SK-N-SH treated with all-trans-retinoic acid at 6 μM for 48 hours (cell line): Measurements from ENCODE around the gene SYNGR1.
"Not testable (repeated sequence)": the region's sequence is repeated elsewhere in the genome, so short reads cannot be mapped to it uniquely, and the experiment has no call there.

Experiments
- CSDC2 ChIP-seq: fragments of 250-450 bp; sonication (Bioruptor Pico); IDR thresholded peaks from 2 replicates; pipeline ENCODE4 v1.5.0; 2020; ENCODE audit warnings: mild to moderate bottlenecking, moderate library complexity
- ESRRG ChIP-seq: fragments of 250-450 bp; sonication (Bioruptor Pico); IDR thresholded peaks from 2 replicates; pipeline ENCODE4 v1.6.1; 2021; ENCODE audit warnings: mild to moderate bottlenecking
- GLIS3 ChIP-seq: fragments of 250-450 bp; sonication (Bioruptor Pico); IDR thresholded peaks from 2 replicates; pipeline ENCODE4 v1.5.0; 2020; ENCODE audit warnings: mild to moderate bottlenecking, moderate library complexity
- ISL1 ChIP-seq: fragments of 250-450 bp; sonication (Bioruptor Pico); IDR thresholded peaks from 2 replicates; pipeline ENCODE4 v2.1.2; 2022; ENCODE audit warnings: mild to moderate bottlenecking, moderate library complexity
- OSR1 ChIP-seq: fragments of 250-450 bp; sonication (Bioruptor Pico); IDR thresholded peaks from 2 replicates; pipeline ENCODE4 v1.8.0; 2022; ENCODE audit warnings: moderate library complexity, mild to moderate bottlenecking, inconsistent platforms
- PPARA ChIP-seq: fragments of 250-450 bp; sonication (Bioruptor Pico); IDR thresholded peaks from 2 replicates; pipeline ENCODE4 v1.5.0; 2020; ENCODE audit warnings: mild to moderate bottlenecking, borderline replicate concordance
- ZC3H10 ChIP-seq: fragments of 250-450 bp; sonication (Bioruptor Pico); IDR thresholded peaks from 2 replicates; pipeline ENCODE4 v1.5.1; 2021; ENCODE audit warnings: mild to moderate bottlenecking, moderate library complexity
- ZFP3 ChIP-seq: fragments of 250-450 bp; sonication (Bioruptor Pico); IDR thresholded peaks from 2 replicates; pipeline ENCODE4 v1.5.0; 2020; ENCODE audit warnings: mild to moderate bottlenecking, moderate library complexity
- ZNF565 ChIP-seq: fragments of 450-650 bp; formaldehyde crosslinking; conservative IDR thresholded peaks from 2 replicates; pipeline ENCODE4 v1.5.0; 2020; ENCODE audit warnings: low read depth, mild to moderate bottlenecking, moderate library complexity
- ZNF70 ChIP-seq: fragments of 450-650 bp; formaldehyde crosslinking; IDR thresholded peaks from 2 replicates; pipeline ENCODE4 v1.5.0; 2020; ENCODE audit warnings: mild to moderate bottlenecking, moderate library complexity
- TF ChIP-seq, protein P1 (sequence below): fragments of 250-450 bp; sonication (Bioruptor Pico); IDR thresholded peaks from 2 replicates; pipeline ENCODE4 v1.8.0; 2020; ENCODE audit warnings: mild to moderate bottlenecking, moderate library complexity, borderline replicate concordance
- TF ChIP-seq, protein P2 (sequence below): fragments of 250-450 bp; sonication (Bioruptor Pico); IDR thresholded peaks from 2 replicates; pipeline ENCODE4 v1.5.0; 2020; ENCODE audit warnings: mild to moderate bottlenecking, moderate library complexity
- TF ChIP-seq, protein P3 (sequence below): fragments of 250-450 bp; sonication (Bioruptor Pico); IDR thresholded peaks from 2 replicates; pipeline ENCODE4 v1.5.1; 2021; ENCODE audit warnings: mild to moderate bottlenecking, moderate library complexity
- TF ChIP-seq, protein P4 (sequence below): fragments of 250-450 bp; sonication (Bioruptor Pico); IDR thresholded peaks from 2 replicates; pipeline ENCODE4 v1.8.0; 2021; ENCODE audit warnings: low read depth, mild to moderate bottlenecking, moderate library complexity, borderline replicate concordance

GRCh38 chr22:39358197-39358596 is 8.4 kb downstream of the SYNGR1 start:
- TF ChIP-seq, protein P1, sequence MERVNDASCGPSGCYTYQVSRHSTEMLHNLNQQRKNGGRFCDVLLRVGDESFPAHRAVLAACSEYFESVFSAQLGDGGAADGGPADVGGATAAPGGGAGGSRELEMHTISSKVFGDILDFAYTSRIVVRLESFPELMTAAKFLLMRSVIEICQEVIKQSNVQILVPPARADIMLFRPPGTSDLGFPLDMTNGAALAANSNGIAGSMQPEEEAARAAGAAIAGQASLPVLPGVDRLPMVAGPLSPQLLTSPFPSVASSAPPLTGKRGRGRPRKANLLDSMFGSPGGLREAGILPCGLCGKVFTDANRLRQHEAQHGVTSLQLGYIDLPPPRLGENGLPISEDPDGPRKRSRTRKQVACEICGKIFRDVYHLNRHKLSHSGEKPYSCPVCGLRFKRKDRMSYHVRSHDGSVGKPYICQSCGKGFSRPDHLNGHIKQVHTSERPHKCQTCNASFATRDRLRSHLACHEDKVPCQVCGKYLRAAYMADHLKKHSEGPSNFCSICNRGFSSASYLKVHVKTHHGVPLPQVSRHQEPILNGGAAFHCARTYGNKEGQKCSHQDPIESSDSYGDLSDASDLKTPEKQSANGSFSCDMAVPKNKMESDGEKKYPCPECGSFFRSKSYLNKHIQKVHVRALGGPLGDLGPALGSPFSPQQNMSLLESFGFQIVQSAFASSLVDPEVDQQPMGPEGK (CRISPR knock-in tag) = not testable (repeated sequence)
- not testable (repeated sequence) for TF ChIP-seq ZFP3 (CRISPR knock-in tag); GLIS3 (CRISPR knock-in tag); ZNF565 (CRISPR knock-in tag); ZNF70 (CRISPR knock-in tag); PPARA (CRISPR knock-in tag); CSDC2; ISL1 (CRISPR knock-in tag); ZC3H10; OSR1 (CRISPR knock-in tag); ESRRG
- TF ChIP-seq, protein P2, sequence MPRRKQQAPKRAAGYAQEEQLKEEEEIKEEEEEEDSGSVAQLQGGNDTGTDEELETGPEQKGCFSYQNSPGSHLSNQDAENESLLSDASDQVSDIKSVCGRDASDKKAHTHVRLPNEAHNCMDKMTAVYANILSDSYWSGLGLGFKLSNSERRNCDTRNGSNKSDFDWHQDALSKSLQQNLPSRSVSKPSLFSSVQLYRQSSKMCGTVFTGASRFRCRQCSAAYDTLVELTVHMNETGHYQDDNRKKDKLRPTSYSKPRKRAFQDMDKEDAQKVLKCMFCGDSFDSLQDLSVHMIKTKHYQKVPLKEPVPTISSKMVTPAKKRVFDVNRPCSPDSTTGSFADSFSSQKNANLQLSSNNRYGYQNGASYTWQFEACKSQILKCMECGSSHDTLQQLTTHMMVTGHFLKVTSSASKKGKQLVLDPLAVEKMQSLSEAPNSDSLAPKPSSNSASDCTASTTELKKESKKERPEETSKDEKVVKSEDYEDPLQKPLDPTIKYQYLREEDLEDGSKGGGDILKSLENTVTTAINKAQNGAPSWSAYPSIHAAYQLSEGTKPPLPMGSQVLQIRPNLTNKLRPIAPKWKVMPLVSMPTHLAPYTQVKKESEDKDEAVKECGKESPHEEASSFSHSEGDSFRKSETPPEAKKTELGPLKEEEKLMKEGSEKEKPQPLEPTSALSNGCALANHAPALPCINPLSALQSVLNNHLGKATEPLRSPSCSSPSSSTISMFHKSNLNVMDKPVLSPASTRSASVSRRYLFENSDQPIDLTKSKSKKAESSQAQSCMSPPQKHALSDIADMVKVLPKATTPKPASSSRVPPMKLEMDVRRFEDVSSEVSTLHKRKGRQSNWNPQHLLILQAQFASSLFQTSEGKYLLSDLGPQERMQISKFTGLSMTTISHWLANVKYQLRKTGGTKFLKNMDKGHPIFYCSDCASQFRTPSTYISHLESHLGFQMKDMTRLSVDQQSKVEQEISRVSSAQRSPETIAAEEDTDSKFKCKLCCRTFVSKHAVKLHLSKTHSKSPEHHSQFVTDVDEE (CRISPR knock-in tag) = not testable (repeated sequence)
- TF ChIP-seq, protein P3, sequence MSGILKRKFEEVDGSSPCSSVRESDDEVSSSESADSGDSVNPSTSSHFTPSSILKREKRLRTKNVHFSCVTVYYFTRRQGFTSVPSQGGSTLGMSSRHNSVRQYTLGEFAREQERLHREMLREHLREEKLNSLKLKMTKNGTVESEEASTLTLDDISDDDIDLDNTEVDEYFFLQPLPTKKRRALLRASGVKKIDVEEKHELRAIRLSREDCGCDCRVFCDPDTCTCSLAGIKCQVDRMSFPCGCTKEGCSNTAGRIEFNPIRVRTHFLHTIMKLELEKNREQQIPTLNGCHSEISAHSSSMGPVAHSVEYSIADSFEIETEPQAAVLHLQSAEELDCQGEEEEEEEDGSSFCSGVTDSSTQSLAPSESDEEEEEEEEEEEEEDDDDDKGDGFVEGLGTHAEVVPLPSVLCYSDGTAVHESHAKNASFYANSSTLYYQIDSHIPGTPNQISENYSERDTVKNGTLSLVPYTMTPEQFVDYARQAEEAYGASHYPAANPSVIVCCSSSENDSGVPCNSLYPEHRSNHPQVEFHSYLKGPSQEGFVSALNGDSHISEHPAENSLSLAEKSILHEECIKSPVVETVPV (CRISPR knock-in tag) = not testable (repeated sequence)
- TF ChIP-seq, protein P4, sequence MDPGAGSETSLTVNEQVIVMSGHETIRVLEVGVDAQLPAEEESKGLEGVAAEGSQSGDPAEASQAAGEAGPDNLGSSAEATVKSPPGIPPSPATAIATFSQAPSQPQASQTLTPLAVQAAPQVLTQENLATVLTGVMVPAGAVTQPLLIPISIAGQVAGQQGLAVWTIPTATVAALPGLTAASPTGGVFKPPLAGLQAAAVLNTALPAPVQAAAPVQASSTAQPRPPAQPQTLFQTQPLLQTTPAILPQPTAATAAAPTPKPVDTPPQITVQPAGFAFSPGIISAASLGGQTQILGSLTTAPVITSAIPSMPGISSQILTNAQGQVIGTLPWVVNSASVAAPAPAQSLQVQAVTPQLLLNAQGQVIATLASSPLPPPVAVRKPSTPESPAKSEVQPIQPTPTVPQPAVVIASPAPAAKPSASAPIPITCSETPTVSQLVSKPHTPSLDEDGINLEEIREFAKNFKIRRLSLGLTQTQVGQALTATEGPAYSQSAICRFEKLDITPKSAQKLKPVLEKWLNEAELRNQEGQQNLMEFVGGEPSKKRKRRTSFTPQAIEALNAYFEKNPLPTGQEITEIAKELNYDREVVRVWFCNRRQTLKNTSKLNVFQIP (CRISPR knock-in tag) = not testable (repeated sequence)
